ENCODE data around the gene SLC18B1.

DNA sequence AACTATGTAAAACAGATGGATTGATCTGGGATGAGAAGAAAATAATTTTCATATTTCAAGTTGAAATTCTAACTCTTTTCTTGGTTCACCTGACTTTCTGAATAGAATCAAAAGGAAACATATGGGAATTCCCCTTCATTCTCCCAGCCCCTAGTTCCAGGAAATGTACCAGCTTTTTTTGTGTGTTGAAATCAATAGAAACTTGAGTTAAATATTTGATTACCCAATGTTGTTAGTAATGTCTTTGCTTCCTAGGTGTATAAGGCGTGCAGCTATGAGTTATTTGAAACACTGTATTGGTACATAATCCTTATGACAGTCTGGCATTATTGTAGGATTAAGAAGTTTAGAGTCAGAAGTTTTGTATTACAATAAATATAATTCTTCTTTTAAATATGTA lies 62.2 kb downstream of the SLC18B1 start:
- TF ChIP-seq, protein P1, sequence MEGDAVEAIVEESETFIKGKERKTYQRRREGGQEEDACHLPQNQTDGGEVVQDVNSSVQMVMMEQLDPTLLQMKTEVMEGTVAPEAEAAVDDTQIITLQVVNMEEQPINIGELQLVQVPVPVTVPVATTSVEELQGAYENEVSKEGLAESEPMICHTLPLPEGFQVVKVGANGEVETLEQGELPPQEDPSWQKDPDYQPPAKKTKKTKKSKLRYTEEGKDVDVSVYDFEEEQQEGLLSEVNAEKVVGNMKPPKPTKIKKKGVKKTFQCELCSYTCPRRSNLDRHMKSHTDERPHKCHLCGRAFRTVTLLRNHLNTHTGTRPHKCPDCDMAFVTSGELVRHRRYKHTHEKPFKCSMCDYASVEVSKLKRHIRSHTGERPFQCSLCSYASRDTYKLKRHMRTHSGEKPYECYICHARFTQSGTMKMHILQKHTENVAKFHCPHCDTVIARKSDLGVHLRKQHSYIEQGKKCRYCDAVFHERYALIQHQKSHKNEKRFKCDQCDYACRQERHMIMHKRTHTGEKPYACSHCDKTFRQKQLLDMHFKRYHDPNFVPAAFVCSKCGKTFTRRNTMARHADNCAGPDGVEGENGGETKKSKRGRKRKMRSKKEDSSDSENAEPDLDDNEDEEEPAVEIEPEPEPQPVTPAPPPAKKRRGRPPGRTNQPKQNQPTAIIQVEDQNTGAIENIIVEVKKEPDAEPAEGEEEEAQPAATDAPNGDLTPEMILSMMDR (optimal IDR thresholded peaks at IDR 0.05 in 1 of 3, IDR thresholded peaks at IDR 0.05 in 1 of 3, conservative IDR thresholded peaks at IDR 0.05 in 1 of 3; ENCODE audit: extremely low read depth in 1 of 3, insufficient read depth in 2 of 3, low read length in 3 of 3): no peak
- no peak for TF ChIP-seq EZH2 (IDR thresholded peaks at IDR 0.05; ENCODE audit: low read length)
